ENCODE data around the gene INPP5E.

DNA sequence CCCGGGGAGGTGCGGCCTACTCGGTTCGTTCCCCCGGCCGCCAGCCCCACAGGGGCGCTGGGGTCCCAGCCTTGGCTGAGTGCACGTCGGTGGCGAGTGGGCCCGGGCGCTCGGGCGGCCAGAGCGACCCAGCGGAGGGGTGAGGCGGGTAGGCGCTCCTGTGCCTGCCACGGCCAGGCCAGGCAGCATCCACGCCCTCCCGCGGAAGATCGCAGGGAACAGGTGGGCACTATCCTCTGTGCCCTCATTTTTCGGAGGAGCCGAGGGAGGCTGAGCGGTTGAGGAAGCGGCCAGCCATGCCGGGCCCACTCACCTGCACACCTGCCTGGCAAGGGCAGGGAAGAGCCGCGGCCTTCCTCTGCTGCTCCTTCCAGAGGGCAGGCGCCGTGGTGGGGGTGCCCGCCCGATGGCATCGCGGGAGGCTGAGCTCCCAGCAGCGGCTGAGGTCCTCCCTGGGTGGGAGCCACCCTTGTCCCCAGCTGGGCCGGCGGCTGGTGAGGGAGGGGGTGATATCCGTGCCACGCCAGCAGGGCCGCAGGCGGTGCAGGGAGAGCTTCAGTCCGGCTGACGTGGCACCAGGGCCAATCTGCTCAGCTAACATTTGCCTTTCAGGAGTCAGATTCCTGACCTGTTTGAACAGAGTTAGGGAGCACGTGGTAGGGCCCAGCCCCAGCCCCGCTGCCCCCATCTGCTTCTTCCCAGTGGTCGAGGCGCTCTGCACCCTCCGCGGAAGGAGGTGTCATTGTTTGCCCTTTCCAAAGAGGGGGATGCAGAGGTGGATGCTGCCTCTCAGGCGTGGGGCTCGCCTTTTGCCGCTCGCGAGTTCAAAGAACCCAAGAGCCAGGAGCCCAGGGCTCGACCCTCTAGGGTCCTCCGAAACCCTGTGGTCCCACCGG is 44.8 kb upstream of the INPP5E start:
- no peak for TF ChIP-seq SIN3A (IDR thresholded peaks at IDR 0.05; ENCODE audit: borderline replicate concordance, insufficient read depth, low read length)
- TF ChIP-seq FOXP2 (optimal IDR thresholded peaks at IDR 0.05; ENCODE audit: borderline replicate concordance, extremely low read depth, extremely low read length, insufficient read depth): no peak
- TF ChIP-seq TAF1 (IDR thresholded peaks at IDR 0.05; ENCODE audit: borderline replicate concordance, insufficient read depth, low read length): no peak
- no peak for TF ChIP-seq POLR2AphosphoS5 (IDR thresholded peaks at IDR 0.05; ENCODE audit: low read depth, low read length)
